HUES64 (cell line): ENCODE measurements around the gene TTI1.
"Not testable (repeated sequence)": the region's sequence is repeated elsewhere in the genome, so short reads cannot be mapped to it uniquely, and the experiment has no call there.

Experiments used
- H3K27ac ChIP-seq: 2 replicates; pipeline ENCODE4 v1.7.0; 2013; ENCODE audit warnings: low read depth, low read length, inconsistent platforms
- H3K27me3 ChIP-seq: 2 replicates; pipeline ENCODE4 v1.6.1; 2013; ENCODE audit warnings: mild to moderate bottlenecking, low read length; ENCODE audit not compliant: insufficient read depth
- H3K36me3 ChIP-seq: 2 replicates; pipeline ENCODE4 v1.6.1; 2013; ENCODE audit warnings: mild to moderate bottlenecking, low read length; ENCODE audit not compliant: insufficient read depth
- H3K4me1 ChIP-seq: 2 replicates; pipeline ENCODE4 v1.6.1; 2013; ENCODE audit warnings: mild to moderate bottlenecking, low read length, moderate library complexity; ENCODE audit not compliant: insufficient read depth
- H3K4me3 ChIP-seq: 2 replicates; pipeline ENCODE4 v1.5.1; 2013; ENCODE audit warnings: mild to moderate bottlenecking, low read length, moderate library complexity
- H3K9ac ChIP-seq: 2 replicates; pipeline ENCODE4 v1.6.1; 2013; ENCODE audit warnings: mild to moderate bottlenecking, low read depth, low read length
- H3K9me3 ChIP-seq: 2 replicates; pipeline ENCODE4 v1.6.1; 2013; ENCODE audit warnings: low read depth, low read length; ENCODE audit not compliant: insufficient read depth
- WGBS: fragments of 150-250, 120-280 bp; methylation state at CpG from one replicate; pipeline ENCODE4 v1.1.7; 2013; ENCODE audit warnings: missing lambda C conversion rate; 5-methylcytosine and 5-hydroxymethylcytosine counted together

Gene TTI1

DNA sequence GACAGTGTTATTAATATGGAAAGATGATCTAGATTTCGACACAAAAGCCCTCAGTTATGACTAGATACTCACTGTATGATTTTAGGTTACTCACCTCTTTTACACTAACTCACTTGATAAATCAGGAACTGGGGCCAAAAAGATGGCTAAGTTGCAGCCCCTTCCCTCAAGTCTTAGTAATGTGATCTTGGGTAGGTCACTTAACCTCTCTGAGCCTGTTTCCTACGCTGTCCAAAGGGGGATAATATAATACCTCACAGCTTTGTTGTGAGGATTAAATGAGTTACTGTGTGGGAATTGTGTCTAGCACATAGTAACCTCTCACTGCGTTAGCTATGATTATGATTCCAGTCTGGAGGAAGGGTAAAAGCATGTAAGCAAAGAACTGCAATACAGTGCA is 1.3 kb downstream of the TTI1 start:
- H3K4me3 ChIP-seq = peak overlapping the region; percentile 94
- WGBS = 83% methylated on average over 3 of the region's 3 CpGs
- H3K27me3 ChIP-seq = no peaks in the 10 kb centered on the region
- peaks cover 18% of the 10 kb centered on the region for H3K4me1 ChIP-seq
- H3K27ac ChIP-seq = no peak overlapping the region
- H3K36me3 ChIP-seq = peaks cover 28% of the 10 kb centered on the region
- no peaks in the 10 kb centered on the region for H3K9me3 ChIP-seq
- peak overlapping the region; percentile 92 for H3K9ac ChIP-seq

DNA sequence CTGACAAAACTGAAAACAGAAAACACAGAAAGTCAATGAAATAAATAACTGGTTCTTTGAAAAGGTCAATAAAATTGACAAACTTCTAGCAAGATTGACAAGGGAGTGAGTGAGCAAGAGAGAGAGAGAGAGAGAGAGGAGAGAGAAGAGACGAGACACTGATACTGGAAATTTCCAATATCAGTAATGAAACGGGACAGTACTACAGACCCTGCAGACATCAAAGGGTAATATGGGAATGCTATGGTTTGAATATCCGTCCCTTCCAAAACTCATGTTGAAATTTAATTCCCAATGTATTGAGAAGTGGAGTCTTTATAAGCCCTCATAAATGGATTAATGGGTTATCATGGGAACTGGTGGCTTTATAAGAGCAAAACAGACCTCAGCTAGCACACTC is 3.8 kb downstream of the TTI1 start:
- Histone ChIP-seq H3K27me3 (no peaks in the 10 kb centered on the region), H3K27ac (no peak overlapping the region), H3K9me3 (no peaks in the 10 kb centered on the region), H3K9ac (no peak overlapping the region), H3K36me3 (peaks cover 17% of the 10 kb centered on the region; the same call in 1 of the 2 replicates), H3K4me3 (no peak overlapping the region), H3K4me1 (peaks cover 14% of the 10 kb centered on the region)
- WGBS = 87% methylated on average over 3 of the region's 3 CpGs

DNA sequence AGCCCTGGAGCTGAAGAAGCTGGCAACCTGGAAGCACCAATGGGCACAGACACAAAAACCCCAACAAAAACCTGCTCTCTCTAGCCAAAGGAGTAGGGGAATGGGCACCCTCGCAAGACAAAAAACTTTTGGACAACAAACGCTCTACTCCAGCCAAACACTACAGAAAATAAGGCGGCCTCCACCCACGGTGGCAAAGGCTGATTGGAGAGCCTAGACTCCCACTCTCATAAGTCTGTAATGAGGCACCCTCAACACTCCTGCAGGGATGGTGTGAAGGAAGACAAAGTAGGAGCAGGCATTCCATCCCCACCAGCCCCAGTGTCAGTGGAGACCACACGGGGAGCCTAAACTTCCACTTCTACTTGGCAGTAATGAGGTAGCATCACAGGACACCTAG is 8.8 kb downstream of the TTI1 start:
- Histone ChIP-seq H3K4me1 (peaks cover 4% of the 10 kb centered on the region), H3K27ac (no peak overlapping the region), H3K9ac (no peak overlapping the region), H3K36me3 (peaks cover 24% of the 10 kb centered on the region; the same call in 1 of the 2 replicates), H3K27me3 (no peaks in the 10 kb centered on the region), H3K9me3 (no peaks in the 10 kb centered on the region), H3K4me3 (no peak overlapping the region)
- 93% methylated on average over 5 of the region's 5 CpGs for WGBS

DNA sequence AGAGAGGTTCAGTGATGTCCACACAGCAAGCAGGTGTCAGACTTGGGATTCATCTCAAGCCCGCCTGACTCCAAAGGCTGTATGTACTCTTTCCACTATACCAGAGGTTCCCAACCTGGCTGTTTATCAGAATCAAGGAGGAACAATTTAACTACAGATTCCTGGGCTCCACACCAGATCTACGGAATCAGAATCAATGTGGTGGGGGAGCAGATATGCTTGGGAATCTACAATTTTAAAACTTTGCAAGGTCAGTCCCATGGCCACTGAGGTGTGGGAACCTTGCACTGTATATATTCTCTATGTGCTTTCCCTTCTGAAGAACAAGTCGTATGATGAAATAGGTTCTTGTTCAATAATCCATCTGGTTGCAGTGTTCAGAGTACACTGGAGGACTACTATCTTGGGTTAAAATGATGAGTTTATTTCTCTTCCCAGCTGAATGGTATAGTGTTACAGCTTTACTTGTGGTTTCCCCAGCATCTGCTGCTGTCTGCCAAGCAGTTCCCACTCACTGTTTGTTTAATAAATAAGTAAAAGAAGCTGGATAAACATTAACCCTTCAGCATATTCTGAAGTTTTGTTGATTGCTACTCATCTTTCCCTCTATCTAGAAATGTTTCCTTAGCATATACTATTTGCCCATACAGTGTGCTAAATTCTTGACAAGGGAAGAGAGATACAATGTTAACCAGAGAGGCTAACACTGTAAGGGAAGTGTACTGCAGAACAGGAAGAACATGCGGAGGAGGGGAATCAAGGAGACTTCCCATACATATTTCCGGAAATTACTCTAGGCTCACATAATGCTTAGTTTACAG is 9.9 kb downstream of the TTI1 start:
- H3K9me3 ChIP-seq = peaks cover 9% of the 10 kb centered on the region; the same call in 1 of the 2 replicates
- H3K9ac ChIP-seq = no peak overlapping the region
- 92% methylated on average over 3 of the region's 5 CpGs for WGBS
- H3K27me3 ChIP-seq = no peaks in the 10 kb centered on the region
- peaks cover 4% of the 10 kb centered on the region for H3K4me1 ChIP-seq
- no peak overlapping the region for H3K27ac ChIP-seq
- H3K4me3 ChIP-seq = no peak overlapping the region
- H3K36me3 ChIP-seq = peaks cover 34% of the 10 kb centered on the region

DNA sequence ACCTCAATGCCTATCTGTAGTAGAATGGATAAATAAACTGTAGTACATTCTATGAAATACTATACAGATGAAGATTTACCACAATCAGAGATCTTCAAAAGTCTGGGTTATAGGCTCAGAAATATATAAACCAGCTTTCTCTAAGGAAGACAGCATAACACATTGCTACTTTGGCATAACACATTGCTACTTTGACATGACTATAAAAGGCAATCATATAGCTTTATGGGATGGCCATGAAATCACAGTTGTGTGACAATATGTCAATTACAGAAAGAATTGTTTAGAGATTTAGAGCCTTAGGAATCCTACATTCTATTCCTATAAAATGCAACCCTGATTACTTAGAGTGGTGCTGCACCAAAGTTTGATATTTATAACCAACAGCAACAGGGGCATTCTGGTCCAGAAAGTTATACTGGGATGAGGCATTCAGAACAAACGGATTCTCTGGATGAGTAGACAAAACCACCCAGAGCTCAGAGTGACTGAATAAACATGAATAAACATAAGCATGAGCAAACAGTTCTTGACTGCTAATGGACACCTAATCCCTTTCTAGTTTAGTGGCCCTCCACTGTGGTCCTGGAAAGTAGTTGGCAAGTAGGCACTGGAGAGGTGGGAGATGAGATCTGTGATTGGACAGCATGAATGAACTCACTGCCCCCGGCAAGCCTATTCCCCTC is 12.0 kb downstream of the TTI1 start:
- no peak overlapping the region for H3K4me3 ChIP-seq
- H3K9ac ChIP-seq = no peak overlapping the region
- peaks cover 51% of the 10 kb centered on the region for H3K36me3 ChIP-seq
- H3K9me3 ChIP-seq = peaks cover 19% of the 10 kb centered on the region; the same call in 1 of the 2 replicates
- H3K27ac ChIP-seq = no peak overlapping the region
- WGBS = 89% methylated on average over 1 of the region's 2 CpGs
- no peaks in the 10 kb centered on the region for H3K4me1 ChIP-seq
- no peaks in the 10 kb centered on the region for H3K27me3 ChIP-seq

DNA sequence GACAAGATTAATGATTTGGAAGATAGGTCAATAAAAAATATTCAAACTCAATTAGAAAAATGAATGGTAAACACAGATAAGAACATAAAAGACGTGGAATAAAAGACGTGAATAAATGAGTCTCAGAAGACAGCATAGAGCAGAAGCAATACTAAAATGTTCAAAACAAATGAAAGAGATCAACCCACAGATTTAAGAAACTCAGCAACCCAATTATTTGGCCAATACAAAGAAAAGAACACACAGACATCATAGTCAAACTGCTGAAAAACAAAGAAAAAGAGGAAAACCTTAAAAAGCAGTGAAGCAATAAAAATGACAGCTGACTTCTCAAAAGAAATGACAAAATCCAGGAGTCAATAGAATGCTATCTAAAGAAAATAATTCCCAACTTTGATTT is 14.9 kb downstream of the TTI1 start:
- no peaks in the 10 kb centered on the region for H3K27me3 ChIP-seq
- H3K4me3 ChIP-seq = no peak overlapping the region
- H3K27ac ChIP-seq = no peak overlapping the region
- H3K36me3 ChIP-seq = peaks cover 66% of the 10 kb centered on the region
- H3K9ac ChIP-seq = no peak overlapping the region
- H3K4me1 ChIP-seq = no peaks in the 10 kb centered on the region
- peaks cover 19% of the 10 kb centered on the region; the same call in 1 of the 2 replicates for H3K9me3 ChIP-seq
- 100% methylated on average over 2 of the region's 2 CpGs for WGBS

DNA sequence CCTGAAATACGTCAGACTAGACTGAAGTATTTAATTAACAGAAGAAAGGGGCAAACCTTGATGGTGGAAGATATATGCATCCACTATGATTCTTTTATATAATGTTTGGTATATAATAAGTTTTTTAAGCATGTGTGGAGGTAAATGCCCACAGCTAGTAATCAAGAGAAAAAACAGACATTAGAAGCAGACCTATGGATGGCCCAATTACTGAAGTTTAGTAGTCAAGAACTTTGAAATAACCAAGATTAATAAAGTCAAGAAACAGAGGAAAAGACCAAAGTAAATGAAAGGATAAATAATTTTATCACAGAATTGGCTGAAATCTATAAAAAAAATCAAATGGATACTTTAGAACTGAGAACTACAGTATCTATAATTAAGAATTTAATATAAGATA is 15.3 kb downstream of the TTI1 start:
- H3K27me3 ChIP-seq = no peaks in the 10 kb centered on the region
- peaks cover 19% of the 10 kb centered on the region; the same call in 1 of the 2 replicates for H3K9me3 ChIP-seq
- no peak overlapping the region for H3K27ac ChIP-seq
- H3K9ac ChIP-seq = no peak overlapping the region
- H3K4me3 ChIP-seq = no peak overlapping the region
- H3K36me3 ChIP-seq = peaks cover 68% of the 10 kb centered on the region
- no peaks in the 10 kb centered on the region for H3K4me1 ChIP-seq
- 100% methylated on average over 1 of the region's 1 CpG for WGBS

DNA sequence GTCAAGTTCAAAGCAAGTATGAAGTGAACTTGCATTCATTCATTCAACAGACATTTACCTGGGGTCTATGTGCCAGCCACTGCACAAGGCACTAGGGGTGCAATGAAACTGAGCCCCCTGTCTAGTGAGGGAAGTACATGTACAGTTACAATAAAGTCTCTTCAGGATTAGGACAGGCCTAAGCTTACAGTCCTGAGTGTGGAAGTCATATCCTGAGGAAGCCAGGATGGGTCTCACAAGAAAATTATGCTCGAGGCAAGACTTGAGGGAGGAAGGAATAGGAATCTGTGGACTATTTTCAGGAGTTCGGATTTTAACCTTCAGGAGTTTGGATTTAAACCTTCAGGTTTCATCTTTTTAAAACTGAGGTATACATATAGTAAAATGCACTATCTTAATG is 19.4 kb downstream of the TTI1 start:
- WGBS = 82% methylated on average over 2 of the region's 2 CpGs
- Histone ChIP-seq H3K27me3 (no peaks in the 10 kb centered on the region), H3K4me1 (no peaks in the 10 kb centered on the region), H3K4me3 (no peak overlapping the region), H3K36me3 (peaks cover 91% of the 10 kb centered on the region), H3K27ac (no peak overlapping the region), H3K9me3 (peaks cover 15% of the 10 kb centered on the region; the same call in 1 of the 2 replicates), H3K9ac (no peak overlapping the region)

DNA sequence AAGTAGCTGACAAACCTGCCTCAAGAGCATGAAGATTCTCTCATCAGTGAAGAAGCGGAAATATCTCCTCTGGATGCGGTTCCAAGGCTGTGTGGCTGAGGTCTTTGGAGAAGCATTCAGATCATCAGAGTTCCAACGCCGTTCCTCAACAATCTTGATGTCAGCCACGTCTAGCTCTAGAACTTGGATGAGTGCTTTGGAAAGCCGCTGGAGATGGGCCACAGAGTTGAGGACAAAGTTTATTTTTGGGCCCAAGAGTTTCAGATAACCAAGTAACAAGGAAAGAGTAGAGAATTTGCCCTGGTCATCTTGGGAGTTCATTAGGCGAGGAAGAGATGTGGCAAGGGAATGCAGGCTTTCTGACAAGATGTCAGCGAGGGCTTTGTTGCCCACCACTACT is 20.9 kb downstream of the TTI1 start:
- Histone ChIP-seq H3K9me3 (no peaks in the 10 kb centered on the region; the same call in 1 of the 2 replicates), H3K4me3 (no peak overlapping the region), H3K27me3 (no peaks in the 10 kb centered on the region), H3K27ac (no peak overlapping the region), H3K9ac (no peak overlapping the region), H3K36me3 (peaks cover 80% of the 10 kb centered on the region), H3K4me1 (no peaks in the 10 kb centered on the region)
- WGBS = 93% methylated on average over 8 of the region's 8 CpGs

DNA sequence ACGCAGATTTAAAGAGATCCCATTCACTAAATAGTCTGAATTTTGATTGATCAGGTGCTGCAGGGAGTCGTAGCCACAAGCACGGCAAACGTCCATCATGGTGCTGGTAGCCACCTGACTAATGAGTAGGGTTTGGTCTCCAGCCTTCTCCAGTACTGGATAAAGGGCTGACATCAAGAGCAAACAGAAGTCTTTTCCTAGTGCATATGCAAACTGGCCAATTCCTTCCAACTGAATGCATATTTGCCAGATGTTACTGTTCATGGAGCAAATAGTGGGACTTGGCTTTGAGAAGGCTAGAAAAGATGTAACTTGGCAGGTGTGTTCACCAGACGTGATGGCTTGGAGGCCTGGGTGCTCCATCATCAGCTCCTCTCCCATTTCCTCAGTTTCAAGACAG is 21.6 kb downstream of the TTI1 start:
- Histone ChIP-seq H3K27ac (no peak overlapping the region), H3K4me1 (no peaks in the 10 kb centered on the region), H3K9ac (no peak overlapping the region), H3K27me3 (no peaks in the 10 kb centered on the region), H3K4me3 (no peak overlapping the region), H3K9me3 (no peaks in the 10 kb centered on the region), H3K36me3 (peaks cover 73% of the 10 kb centered on the region)
- 92% methylated on average over 5 of the region's 5 CpGs for WGBS

DNA sequence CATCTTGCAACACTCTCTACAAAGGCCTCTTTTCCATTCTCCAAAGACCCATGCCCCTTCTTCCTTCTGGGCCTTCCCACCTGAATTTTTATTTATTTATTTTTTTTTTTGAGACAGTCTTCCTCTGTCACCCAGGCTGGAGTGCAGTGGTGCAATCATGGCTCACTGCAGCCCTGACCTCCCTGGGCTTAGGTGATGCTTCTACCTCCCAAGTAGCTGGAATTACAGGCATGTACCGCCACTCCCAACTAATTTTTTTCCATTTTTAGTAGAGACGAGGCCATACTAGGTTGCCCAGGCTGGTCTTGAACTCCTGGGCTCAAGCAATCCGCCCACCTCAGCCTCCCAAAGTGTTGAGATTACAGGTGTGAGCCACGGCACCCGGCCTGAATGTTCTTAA is 23.8 kb downstream of the TTI1 start:
- H3K36me3 ChIP-seq = peaks cover 69% of the 10 kb centered on the region
- H3K27ac ChIP-seq, H3K4me3 ChIP-seq, H3K9me3 ChIP-seq, H3K9ac ChIP-seq, H3K27me3 ChIP-seq, H3K4me1 ChIP-seq: not testable (repeated sequence)
- WGBS = 95% methylated on average over 5 of the region's 5 CpGs
